HCT116 (cell line): ENCODE measurements around the gene DIAPH3. TPM values are rescaled to one million over a fixed set of nuclear protein-coding genes. Genes with fewer than 3 reads are reported as not detected.

Source experiments
- ATAC-seq: fragments of 200-7000 bp; cut with Tn5 transposase; 2 replicates; pipeline ENCODE4 v1.9.1; 2020; ENCODE audit warnings: mild to moderate bottlenecking, moderate library complexity
- BruUV-seq: library from RNA; stranded (reverse); fragments of 400-500 nt; replicated peaks from 2 replicates; lab custom pipeline; 2021; lab: Mats Ljungman, UMichigan
- CTCF ChIA-PET: fragments of 300-600 bp; sonication (Branson Sonifier 250); formaldehyde crosslinking; loops from one replicate; lab custom pipeline; 2021; ENCODE audit warnings: antibody characterized with exemption; lab: Charles Lee
- POLR2A ChIA-PET: fragments of 300-600, 350-600 bp; sonication (Branson Sonifier 250); formaldehyde crosslinking; loops from one replicate; lab custom pipeline; 2021; ENCODE audit warnings: antibody characterized with exemption; lab: Charles Lee
- RAD21 ChIA-PET, 2 experiments: fragments of 300-600 bp; sonication (Branson Sonifier 250); formaldehyde crosslinking; loops; one replicate each; lab custom pipeline; 2023; ENCODE audit warnings: low total read pairs in 2 of 2; ENCODE audit not compliant: uncharacterized antibody in 2 of 2, unreplicated experiment in 2 of 2, low non-redundant PET in 1 of 2; lab: Charles Lee
- DNase-seq: peaks from one replicate; pipeline ENCODE4 v3.0.0-alpha.2; 2010; ENCODE audit warnings: low read depth, low spot score
- H2AFZ ChIP-seq: fragments of 200-600 bp; shearing (Covaris generic), sonication (generic); 2 replicates; pipeline ENCODE4 v1.6.1; 2017; ENCODE audit warnings: low read depth, mixed run types, mixed read lengths, antibody characterized with exemption, low read length; ENCODE audit not compliant: poor library complexity, severe bottlenecking
- H3K27ac ChIP-seq: 2 replicates; pipeline ENCODE4 v1.5.1; 2012; ENCODE audit warnings: low read depth, low read length
- H3K27me3 ChIP-seq: fragments of 200-600 bp; sonication (generic); 2 replicates; pipeline ENCODE4 v1.6.1; 2016; ENCODE audit warnings: mixed run types, low read length, mixed read lengths; ENCODE audit not compliant: insufficient read depth
- H3K36me3 ChIP-seq, 2 experiments: fragments of 200-500 bp in 1 of 2; fragments of 200-600 bp in 1 of 2; sonication (Bioruptor generic) in 1 of 2; sonication (generic) in 1 of 2; 2 replicates each; pipeline versions ENCODE4 v1.5.1 to v1.6.1; 2014 to 2016; ENCODE audit warnings: low read length in 2 of 2, inconsistent platforms in 1 of 2, mixed read lengths in 1 of 2, mixed run types in 1 of 2; ENCODE audit not compliant: insufficient read depth in 2 of 2, control insufficient read depth in 1 of 2
- H3K4me1 ChIP-seq, 2 experiments: fragments of 200-600 bp in 1 of 2; sonication (generic) in 1 of 2; 2 replicates each; pipeline versions ENCODE4 v1.5.1 to v1.6.1; 2012 to 2017; ENCODE audit warnings: low read length in 2 of 2, inconsistent platforms in 1 of 2, mild to moderate bottlenecking in 1 of 2, mixed read lengths in 1 of 2, mixed run types in 1 of 2, moderate library complexity in 1 of 2; ENCODE audit not compliant: insufficient read depth in 2 of 2, control insufficient read depth in 1 of 2
- H3K4me2 ChIP-seq: fragments of 200-600 bp; sonication (generic); 2 replicates; pipeline ENCODE4 v1.6.1; 2017; ENCODE audit warnings: mixed run types, low read length, mixed read lengths
- H3K4me3 ChIP-seq, 2 experiments: fragments of 200-600 bp in 1 of 2; sonication (generic) in 1 of 2; replicated peaks in 1 of 2; 2 replicates each; pipeline ENCODE4 v1.5.1; 2011 to 2016; ENCODE audit warnings: low read length in 2 of 2, control low read depth in 1 of 2, low read depth in 1 of 2, mild to moderate bottlenecking in 1 of 2, mixed read lengths in 1 of 2, mixed run types in 1 of 2
- H3K79me2 ChIP-seq: fragments of 200-600 bp; sonication (generic); 2 replicates; pipeline ENCODE4 v1.6.1; 2017; ENCODE audit warnings: mild to moderate bottlenecking, mixed run types, low read length, moderate library complexity, mixed read lengths; ENCODE audit not compliant: insufficient read depth
- H3K9ac ChIP-seq: fragments of 200-600 bp; sonication (generic); 2 replicates; pipeline ENCODE4 v1.6.1; 2016; ENCODE audit warnings: low read length, mixed read lengths
- H3K9me2 ChIP-seq: fragments of 200-600 bp; sonication (generic), shearing (Covaris generic); 2 replicates; pipeline ENCODE4 v1.6.1; 2017; ENCODE audit warnings: mixed run types, mild to moderate bottlenecking, moderate library complexity; ENCODE audit not compliant: insufficient read depth
- H3K9me3 ChIP-seq, 2 experiments: fragments of 200-500 bp in 1 of 2; fragments of 200-600 bp in 1 of 2; sonication (Bioruptor generic) in 1 of 2; sonication (generic) in 1 of 2; 2 replicates each; pipeline ENCODE4 v1.6.1; 2014 to 2017; ENCODE audit warnings: low read length in 2 of 2, mixed read lengths in 2 of 2, inconsistent platforms in 1 of 2, low read depth in 1 of 2, mild to moderate bottlenecking in 1 of 2, mixed run types in 1 of 2, moderate library complexity in 1 of 2; ENCODE audit not compliant: control insufficient read depth in 1 of 2, insufficient read depth in 1 of 2
- H4K20me1 ChIP-seq: fragments of 200-600 bp; sonication (generic), shearing (Covaris generic); 2 replicates; pipeline ENCODE4 v1.6.1; 2017; ENCODE audit warnings: mixed run types, mild to moderate bottlenecking, moderate library complexity; ENCODE audit not compliant: insufficient read depth
- ATF3 ChIP-seq: IDR thresholded peaks from 2 replicates; pipeline ENCODE4 v1.6.1; 2012
- CBX3 ChIP-seq: IDR thresholded peaks from 2 replicates; pipeline ENCODE4 v1.6.1; 2012; ENCODE audit warnings: low read depth
- CEBPB ChIP-seq: IDR thresholded peaks from 2 replicates; pipeline ENCODE4 v1.6.1; 2012; ENCODE audit warnings: low read depth
- ELF1 ChIP-seq: IDR thresholded peaks from 2 replicates; pipeline ENCODE4 v1.6.1; 2012; ENCODE audit warnings: low read depth, borderline replicate concordance
- EZH2 ChIP-seq: fragments of 200-600 bp; sonication (generic); IDR thresholded peaks from 2 replicates; pipeline ENCODE4 v1.6.1; 2017; ENCODE audit warnings: antibody characterized with exemption, mixed run types
- JUND ChIP-seq: IDR thresholded peaks from 2 replicates; pipeline ENCODE4 v1.6.1; 2012
- POLR2A ChIP-seq: IDR thresholded peaks from 2 replicates; pipeline ENCODE4 v1.7.0; 2011; ENCODE audit warnings: borderline replicate concordance; ENCODE audit not compliant: insufficient read depth, insufficient read length; ENCODE audit errors: extremely low read depth
- POLR2AphosphoS5 ChIP-seq: IDR thresholded peaks from 2 replicates; pipeline ENCODE4 v1.6.1; 2011; ENCODE audit warnings: mild to moderate bottlenecking, low read depth, low read length, moderate library complexity
- SRF ChIP-seq: IDR thresholded peaks from 2 replicates; pipeline ENCODE4 v1.6.1; 2012; ENCODE audit warnings: low read depth
- intact Hi-C: fragments of 100-400 bp; cut with micrococcal nuclease; formaldehyde crosslinking; loops from 2 replicates; pipeline ENCODE4 v1.10.0; 2022
- total RNA-seq: library from RNA; stranded (reverse); gene quantifications from one replicate; pipeline ENCODE4 v1.2.1, GENCODE V29; 2021; ENCODE audit not compliant: unreplicated experiment
- TF ChIP-seq, protein P1 (sequence below): IDR thresholded peaks from 2 replicates; pipeline ENCODE4 v1.6.1; 2011; ENCODE audit warnings: mild to moderate bottlenecking, low read length, moderate library complexity; ENCODE audit not compliant: insufficient replicate concordance; ENCODE audit errors: extremely low read depth

Gene DIAPH3
- total RNA-seq, 1 experiment from 2014 or later = 22.8 TPM

DNA sequence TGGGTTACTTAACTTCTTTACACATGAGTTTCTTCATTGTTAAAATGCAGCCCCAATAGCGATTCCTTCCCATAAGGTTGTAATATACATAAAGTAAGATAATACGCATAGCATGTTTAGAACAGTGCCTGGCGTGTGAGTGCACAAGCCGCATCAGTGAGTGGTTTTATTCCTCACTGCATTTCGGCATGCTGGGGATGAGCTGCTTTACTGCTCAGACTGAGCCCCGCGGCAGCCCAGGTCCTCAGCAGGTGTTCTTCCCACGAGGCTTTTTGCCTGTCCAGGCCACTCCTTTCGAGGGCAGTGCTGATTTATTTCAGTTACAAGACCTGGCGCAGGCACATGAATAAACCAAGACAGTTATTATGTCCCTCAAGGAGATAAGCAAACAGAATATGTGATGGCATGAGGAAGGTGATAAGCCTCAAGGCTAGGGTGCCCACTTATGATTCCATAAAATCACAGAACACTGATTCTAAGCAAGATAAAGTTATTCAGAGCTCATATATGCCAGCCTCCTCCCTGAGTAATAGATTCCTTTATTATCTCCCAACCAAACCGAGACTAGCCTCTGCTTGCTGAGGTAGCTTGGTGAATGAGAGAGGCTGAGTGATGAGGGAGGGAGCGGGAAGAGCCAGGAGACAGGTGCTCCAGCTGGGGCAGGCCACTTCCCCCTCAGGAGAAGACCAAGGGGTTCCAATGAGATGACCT is 505.5 kb downstream of the DIAPH3 start:
- CTCF ChIA-PET = no interaction called here

DNA sequence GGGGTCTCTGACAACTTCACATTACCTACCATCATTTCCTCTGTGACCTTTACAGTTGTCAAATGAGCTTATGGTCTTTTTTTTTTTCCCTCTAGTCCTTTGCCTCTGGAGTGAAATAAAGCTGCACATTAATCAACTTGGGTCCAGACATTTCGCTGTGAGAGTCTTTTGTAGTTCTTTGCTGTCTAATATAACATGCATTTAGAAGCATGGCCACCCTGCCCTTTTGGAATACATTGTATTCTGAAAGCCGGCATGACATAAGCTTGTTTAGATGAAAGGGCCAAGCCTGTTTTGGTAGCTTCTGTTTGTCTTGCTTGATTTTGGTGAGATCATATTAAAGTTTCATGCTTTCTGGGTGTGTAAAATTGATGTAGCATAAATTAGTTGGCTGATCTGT is 509.8 kb downstream of the DIAPH3 start:
- DNase-seq = no peak
- Histone ChIP-seq H3K9ac (no peak overlapping the region), H3K4me2 (no peak overlapping the region), H4K20me1 (no peaks in the 10 kb centered on the region), H3K79me2 (no peaks in the 10 kb centered on the region), H3K9me2 (no peaks in the 10 kb centered on the region), H3K36me3 (no peaks in the 10 kb centered on the region), H3K9me3 (no peaks in the 10 kb centered on the region), H3K4me1 (no peaks in the 10 kb centered on the region), H2AFZ (no peak overlapping the region), H3K27me3 (peaks cover 24% of the 10 kb centered on the region), H3K4me3 (no peak overlapping the region), H3K27ac (no peak overlapping the region)
- ChIA-PET POLR2A (no interaction called here), RAD21 (no interaction called here), CTCF (no interaction called here)
- TF ChIP-seq ATF3 (no peak), EZH2 (no peak), CEBPB (no peak), POLR2A (no peak)
- TF ChIP-seq, protein P1, sequence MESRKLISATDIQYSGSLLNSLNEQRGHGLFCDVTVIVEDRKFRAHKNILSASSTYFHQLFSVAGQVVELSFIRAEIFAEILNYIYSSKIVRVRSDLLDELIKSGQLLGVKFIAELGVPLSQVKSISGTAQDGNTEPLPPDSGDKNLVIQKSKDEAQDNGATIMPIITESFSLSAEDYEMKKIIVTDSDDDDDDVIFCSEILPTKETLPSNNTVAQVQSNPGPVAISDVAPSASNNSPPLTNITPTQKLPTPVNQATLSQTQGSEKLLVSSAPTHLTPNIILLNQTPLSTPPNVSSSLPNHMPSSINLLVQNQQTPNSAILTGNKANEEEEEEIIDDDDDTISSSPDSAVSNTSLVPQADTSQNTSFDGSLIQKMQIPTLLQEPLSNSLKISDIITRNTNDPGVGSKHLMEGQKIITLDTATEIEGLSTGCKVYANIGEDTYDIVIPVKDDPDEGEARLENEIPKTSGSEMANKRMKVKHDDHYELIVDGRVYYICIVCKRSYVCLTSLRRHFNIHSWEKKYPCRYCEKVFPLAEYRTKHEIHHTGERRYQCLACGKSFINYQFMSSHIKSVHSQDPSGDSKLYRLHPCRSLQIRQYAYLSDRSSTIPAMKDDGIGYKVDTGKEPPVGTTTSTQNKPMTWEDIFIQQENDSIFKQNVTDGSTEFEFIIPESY = no peak
- intact Hi-C loops = no loop called here
- ATAC-seq = no peak
- no TSS peak for BruUV-seq

More for the DNA sequence above, 505.5 kb downstream of the DIAPH3 start:
- Histone ChIP-seq H3K4me1 (no peaks in the 10 kb centered on the region), H3K27ac (no peak overlapping the region), H3K9me3 (no peaks in the 10 kb centered on the region), H3K36me3 (no peaks in the 10 kb centered on the region; a peak in 1 of 4 replicates), H2AFZ (no peak overlapping the region), H3K79me2 (no peaks in the 10 kb centered on the region), H3K27me3 (peaks cover 9% of the 10 kb centered on the region), H4K20me1 (no peaks in the 10 kb centered on the region)
- no peak for DNase-seq
- BruUV-seq = no TSS peak
- RAD21 ChIA-PET = no interaction called here
- POLR2A ChIA-PET = no interaction called here
- ATAC-seq = no peak
- no peak for TF ChIP-seq POLR2A
- TF ChIP-seq CBX3 = no peak
- no peak for TF ChIP-seq ATF3
- no peak for TF ChIP-seq SRF
- no peak for TF ChIP-seq ELF1
- no peak for TF ChIP-seq EZH2
- TF ChIP-seq JUND = no peak
- no peak for TF ChIP-seq POLR2AphosphoS5
- TF ChIP-seq, all 23 proteins: peak for 0
- no peak overlapping the region for H3K4me3 ChIP-seq
- intact Hi-C loops = no loop called here
- no peak overlapping the region for H3K4me2 ChIP-seq
- H3K9ac ChIP-seq = no peak overlapping the region
- no peaks in the 10 kb centered on the region for H3K9me2 ChIP-seq
